ENCODE data around the gene IBA57.
"Not testable (repeated sequence)": the region's sequence is repeated elsewhere in the genome, so short reads cannot be mapped to it uniquely, and the experiment has no call there.

Gene IBA57

DNA sequence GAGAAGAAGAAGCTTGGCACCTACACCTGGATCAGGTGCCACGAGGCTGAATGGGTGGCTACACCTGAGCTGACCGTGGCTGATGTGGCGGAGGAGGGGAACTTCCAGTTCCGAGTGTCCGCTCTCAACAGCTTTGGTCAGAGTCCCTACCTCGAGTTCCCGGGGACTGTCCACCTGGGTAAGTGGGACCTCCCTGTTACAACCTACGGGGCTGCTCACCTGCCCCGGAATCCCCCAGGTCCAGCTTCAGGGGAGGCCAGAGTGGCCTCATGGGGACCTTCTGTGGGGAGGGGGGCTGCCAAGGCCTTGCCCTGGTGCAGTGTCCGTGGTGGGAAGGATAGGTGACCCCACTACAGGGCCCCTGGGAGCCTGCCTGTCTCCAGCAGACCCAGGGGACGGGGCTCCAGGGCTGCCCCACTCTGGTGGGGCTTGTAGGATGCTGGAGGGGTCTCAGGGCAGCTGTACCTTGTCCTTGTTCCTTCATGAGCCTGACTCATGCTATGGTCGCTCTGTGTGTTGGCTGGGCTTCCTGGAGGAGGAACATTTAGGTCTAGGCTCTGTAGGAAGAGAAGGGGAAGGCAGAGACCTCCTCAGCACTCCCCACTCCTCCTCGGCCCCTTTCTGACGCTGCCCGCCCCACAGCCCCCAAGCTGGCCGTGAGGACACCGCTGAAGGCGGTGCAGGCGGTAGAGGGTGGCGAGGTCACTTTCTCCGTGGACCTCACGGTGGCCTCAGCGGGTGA is 49.5 kb downstream of the IBA57 start:
- no peak for DNase-seq

DNA sequence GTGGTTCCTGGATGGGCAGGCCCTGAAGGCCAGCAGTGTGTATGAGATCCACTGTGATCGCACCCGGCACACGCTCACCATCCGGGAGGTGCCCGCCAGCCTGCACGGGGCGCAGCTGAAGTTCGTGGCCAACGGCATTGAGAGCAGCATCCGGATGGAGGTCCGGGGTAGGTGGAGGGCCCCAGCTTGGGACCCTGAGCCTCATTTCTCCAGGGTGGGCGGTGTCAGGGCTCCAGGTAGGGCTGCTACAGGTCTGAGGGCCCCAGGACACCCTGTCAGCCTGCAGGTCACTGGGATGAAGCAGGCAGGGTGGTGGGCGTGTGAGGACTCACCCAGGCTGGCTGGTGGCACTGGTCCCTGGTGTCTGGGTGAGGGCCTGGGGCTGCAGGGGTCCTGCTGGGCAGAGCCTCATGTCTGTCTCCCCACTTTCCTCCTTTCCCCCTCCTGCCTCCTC is 50.1 kb downstream of the IBA57 start:
- no peak for DNase-seq

DNA sequence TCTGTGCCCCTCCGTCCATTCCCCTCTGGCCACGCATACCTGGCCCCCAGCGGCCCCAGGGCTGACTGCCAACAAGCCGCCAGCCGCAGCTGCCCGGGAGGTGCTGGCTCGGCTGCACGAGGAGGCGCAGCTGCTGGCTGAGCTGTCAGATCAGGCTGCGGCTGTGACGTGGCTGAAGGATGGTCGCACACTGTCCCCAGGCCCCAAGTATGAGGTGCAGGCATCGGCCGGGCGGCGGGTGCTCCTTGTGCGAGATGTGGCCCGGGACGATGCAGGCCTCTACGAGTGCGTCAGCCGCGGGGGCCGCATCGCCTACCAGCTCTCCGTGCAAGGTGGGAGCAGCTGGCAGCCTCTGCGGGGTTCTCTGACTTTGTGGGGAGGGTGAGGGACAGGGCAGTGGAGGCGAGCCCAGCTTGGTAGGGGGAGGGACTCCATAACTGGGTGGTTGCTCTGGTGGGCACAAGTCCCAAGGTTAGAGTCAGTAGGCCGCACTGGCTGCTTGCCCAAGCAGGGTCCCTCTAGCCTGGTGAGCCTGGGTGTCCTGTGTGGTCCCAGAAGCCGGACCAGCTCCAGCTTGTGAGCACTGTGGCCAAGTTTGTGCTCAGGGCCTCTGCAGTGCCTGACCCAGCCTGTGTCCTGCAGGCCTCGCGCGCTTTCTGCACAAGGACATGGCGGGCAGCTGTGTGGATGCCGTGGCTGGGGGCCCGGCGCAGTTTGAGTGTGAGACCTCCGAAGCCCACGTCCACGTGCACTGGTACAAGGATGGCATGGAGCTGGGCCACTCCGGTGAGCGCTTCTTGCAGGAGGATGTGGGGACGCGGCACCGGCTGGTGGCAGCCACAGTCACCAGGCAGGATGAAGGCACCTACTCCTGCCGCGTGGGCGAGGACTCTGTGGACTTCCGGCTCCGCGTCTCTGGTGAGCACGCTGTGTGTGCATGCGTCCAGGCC is 51.0 kb downstream of the IBA57 start:
- no peak for DNase-seq

DNA sequence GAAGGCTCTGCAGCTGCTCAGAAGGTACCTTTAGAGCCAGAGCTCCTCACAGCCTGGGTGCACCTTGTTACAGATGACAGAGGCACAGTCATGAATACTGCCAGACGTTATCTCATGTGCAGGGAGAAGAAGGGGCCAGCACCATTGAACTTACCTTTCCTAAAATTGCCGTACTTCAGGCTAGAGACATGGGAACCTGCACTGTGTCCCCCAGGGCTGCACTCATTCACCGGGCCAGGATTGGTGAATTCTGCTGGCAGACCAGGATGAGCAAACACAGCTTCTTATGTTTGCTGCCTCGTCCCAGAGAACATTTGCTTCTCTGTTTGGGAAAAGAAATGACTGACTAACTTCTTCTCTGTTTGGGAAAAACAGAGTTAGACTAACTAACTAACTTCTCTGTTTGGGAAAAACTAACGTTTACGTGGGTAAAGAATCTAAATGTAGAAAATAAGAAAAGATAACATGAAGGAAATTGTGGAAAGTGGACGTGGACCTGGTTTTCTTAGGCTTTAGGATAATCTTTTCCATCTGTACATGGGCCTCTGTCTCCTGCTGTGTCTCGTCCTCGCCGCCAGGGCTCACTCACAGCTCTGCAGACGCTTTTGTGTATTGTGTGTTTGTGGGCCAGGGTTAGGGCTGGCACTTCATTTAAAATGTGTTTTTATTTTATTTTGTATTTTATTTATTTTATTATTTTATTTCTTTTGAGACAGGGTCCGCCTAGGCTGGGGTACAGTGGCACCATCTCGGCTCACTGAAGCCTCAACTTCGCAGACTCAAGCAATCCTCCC is 52.1 kb downstream of the IBA57 start:
- DNase-seq: no peak

DNA sequence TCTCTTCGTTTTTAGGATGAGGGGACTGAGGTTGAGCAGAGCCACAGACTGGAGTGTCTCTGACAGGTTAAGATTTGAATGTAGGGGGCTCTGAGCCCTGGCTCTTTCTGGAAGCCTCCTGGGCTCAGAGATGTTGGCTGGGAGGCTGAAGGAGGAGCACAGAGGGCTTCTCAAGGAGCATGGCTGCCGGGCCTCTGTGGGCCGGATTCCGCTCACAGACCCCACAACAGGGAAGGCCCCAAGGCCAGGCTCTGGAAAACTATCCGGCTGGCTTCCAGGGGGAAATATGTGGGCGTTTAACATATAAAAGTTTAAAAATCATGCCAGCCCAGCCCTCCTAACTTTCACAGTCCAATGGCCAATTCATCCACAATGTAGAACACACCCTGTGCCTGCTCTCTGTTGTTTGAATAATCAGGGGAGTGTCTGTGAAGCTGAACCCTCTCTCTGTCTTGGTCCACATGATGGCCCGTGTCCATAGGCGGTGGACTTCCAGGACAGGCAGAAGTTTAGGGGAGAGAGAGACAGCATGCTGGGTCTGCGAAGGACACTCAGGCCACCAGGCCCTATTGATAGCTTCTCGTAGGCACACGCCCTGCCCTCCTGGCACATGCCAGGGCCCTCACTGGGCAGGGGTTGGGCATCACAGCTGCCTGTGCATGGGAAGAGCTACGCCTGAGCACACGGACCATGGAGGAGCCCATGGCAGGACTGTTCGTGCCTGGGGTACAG is 53.1 kb downstream of the IBA57 start:
- DNase-seq: no peak

DNA sequence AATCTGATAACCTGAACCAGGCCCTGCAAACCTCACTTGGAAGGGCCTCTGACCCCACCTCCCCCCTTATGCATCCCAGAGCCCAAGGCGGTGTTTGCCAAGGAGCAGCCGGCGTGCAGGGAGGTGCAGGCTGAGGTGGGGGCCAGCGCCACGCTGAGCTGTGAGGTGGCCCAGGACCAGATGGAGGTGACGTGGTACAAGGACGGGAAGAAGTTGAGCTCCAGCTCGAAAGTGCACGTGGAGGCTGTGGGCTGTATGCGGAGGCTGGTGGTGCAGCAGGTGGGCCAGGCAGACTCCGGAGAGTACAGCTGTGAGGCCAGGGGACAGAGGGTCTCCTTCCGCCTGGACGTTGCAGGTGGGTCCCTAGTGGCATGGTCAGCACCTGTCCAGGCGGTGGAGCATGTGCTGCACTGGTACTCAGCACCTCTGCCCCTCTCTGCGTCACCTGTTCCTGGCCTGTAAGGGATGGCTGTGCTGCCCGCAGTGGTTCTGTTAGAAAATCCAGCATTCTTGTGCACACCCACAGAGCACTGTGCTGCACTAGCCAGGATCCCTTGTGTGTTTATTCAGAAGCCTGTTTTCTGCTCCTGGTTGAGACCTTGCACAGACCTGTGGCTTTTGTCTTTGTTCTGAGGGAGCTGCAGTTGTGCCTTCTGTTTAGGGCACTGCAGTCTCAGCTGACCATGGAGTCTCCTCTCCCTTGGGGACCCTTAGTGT is 53.8 kb downstream of the IBA57 start:
- DNase-seq: no peak

DNA sequence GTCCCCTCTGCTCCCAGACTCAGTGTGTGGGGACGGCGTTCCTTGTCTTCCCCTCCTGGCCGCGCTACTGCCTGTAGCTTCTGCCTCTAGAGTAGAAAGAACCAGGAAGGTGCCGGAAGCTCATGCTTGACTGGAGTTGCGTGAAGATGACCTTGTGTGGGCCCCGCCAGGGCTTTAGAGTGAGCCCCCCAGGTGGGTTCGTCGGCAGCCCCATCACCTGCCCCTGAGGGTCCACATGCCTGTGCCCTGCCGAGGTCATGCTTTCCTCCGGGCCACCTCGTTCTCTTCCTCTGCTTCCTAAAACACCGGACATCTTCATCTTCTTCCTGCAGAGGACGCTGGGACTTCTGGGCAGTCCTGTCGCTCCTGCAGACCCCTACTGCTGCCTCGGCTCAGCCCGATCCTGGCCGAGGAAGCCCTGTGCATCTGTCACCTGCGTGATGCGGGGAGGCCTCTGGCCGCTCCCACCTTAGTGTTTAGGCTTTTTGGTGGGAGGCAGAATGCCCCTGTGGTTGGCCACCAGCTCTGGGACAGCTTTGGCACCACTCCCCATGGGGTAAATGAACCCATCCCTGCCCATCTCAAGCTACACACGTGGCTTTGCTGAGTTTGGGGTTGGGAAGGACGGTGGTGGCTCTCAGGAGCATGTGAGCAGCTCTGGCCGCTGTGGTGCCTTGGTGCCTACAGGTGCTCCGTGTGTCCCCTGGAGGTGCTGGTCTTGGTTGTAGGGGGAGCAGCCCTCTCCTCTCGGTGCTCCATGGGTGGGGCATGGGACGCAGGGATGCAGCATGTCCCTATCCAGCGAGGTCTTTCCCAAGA is 54.6 kb downstream of the IBA57 start:
- DNase-seq: no peak

DNA sequence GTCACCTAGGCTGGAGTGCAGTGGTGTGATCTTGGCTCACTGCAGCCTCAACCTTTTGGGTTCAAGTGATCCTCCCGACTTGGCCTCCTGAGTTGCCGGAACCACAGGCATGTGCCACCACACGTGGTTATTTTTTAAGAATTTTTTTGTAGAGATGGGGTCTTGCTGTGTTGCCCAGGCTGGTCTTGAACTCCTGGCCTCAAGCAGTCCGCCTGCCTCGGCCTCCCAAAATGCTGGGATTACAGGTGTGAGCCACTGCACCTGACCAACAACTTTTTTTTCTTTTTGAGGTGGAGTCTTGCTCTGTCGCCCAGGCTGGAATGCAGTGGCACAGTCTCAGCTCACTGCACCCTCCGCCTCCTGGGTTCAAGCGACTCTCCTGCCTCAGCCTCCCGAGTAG is 55.5 kb downstream of the IBA57 start:
- DNase-seq: not testable (repeated sequence)

DNA sequence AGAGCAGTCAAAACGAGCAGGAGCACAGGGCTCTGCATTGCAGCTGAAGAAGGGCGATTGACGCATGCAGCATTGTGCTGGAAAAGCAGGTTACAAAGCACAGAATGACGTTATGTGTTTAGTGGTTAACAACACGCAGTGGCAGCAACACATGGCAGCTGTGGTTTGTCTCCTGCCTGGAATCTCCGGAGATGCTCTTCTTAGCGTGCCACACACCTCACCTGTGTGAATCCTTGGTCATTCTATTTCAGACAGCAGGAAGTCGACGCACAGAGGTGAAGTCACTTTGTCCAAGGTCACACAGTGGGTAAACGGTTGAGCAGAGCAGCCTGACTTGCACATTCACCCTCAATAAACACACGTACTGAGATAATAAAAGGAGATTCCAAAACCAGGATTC is 56.9 kb downstream of the IBA57 start:
- no peak for DNase-seq

DNA sequence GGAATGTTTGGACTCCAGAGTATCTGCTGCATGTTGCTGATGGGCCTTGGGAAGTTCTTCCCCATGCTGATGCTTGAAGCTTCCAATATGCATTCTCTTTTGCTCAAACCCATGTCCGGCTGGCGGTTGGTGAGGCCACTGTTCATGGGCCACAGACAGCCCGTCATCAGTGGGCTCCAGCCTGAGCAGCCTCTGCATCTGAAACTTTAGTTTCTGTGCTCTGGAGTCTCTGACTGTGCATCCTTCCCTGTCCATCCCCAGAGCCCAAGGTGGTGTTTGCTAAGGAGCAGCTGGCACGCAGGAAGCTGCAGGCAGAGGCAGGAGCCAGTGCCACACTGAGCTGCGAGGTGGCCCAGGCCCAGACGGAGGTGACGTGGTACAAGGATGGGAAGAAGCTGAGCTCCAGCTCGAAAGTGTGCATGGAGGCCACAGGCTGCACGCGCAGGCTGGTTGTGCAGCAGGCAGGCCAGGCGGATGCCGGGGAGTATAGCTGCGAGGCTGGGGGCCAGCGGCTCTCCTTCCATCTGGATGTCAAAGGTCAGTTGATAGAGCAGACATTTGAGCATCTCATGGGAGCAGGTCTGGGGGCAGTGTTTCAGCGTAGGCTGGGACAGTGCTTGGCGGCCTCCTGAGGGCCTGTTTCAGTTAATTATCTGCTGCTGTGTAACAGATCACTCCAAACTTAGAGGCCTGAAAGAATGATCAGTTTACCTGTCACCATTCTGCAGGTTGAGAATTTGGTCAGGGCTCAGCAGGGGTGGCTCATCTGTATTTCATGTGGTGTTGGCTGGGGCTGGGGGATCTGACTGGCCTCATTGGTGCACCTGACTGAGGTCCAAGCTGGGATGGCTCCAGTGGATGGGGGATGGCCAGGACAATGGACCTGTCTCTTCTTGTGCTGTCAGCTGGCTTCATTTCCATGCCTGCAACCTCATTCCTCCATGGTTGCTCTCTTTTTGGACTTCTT is 58.9 kb downstream of the IBA57 start:
- no peak for DNase-seq

DNA sequence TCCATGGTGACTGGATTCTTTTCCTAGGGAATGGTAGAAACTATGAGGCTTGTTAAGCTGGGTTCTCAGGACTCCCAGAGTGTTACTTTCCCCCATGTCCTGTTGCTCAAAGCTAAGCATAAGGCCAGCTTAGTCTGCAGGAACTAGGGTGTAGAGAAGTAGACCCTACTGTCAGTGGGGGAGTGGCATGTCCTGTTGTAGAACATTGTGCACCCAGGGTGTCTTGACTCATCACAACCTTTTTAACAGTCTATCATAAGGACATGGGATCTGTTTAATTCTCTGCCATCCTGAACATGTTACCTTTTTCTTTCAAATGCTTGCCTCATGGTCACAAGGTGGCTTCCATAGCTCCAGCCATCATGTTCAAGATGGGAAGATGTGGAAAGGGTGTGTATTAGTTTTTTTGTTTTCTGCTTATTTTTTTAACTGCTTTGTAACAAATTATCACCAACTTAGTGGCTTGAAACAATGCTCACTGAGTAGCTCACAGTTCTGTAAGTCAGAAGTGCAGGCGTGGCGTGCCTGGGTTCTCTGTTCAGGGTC is 59.6 kb downstream of the IBA57 start:
- no peak for DNase-seq

DNA sequence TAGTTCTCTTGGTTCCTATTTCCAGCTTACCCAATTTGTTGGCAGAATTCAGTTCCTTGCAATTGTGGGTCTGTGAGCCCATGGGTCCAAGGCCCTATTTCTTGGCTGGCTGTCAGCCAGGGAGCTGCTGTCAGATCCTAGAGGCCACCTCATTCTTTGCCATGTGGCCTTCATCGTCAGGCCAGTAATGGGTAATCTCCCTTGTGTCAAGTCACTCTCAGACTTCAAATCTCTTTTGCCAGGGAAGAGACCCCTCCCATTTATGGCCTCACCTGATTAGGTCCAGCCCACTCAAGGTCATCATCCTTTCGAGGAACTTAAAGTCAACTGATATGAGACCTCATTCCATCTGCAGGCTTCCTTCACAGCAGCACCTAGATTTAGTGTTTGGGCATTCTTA is 60.1 kb downstream of the IBA57 start:
- no peak for DNase-seq

DNA sequence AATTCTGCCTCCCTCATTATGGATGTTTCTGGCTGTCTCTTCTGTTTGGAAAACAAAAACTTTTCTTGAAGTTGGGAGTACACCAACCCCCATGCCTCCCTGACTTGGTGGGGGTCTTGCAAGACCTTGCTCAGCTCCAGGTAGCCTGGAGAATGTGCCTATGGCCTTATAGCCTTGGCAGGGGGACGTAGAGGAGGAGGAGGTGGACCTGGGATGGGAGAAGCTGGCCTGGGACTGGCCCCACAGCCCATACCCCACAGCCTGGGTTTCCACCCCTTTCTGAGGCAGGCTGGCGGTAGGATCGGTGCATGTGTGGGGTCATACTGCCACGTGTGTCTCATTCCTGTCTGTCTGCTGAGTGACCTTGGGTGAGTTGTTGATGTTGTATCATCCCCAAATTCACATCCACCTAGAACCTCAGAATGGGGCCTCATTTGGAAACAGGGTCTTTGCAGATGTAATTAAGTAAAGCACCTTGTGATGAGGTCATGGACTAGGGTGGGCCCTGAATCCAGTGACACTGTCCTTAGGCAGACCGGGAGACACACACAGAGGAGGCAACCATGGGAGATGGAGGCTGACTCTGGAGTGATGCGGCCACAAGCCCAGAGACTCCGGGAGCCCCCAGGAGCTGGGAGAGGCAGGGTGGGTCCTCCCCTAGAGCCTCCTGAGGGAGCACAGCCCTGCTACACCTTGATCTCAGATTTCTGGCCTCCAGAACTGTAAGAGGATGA is 60.7 kb downstream of the IBA57 start:
- no peak for DNase-seq

DNA sequence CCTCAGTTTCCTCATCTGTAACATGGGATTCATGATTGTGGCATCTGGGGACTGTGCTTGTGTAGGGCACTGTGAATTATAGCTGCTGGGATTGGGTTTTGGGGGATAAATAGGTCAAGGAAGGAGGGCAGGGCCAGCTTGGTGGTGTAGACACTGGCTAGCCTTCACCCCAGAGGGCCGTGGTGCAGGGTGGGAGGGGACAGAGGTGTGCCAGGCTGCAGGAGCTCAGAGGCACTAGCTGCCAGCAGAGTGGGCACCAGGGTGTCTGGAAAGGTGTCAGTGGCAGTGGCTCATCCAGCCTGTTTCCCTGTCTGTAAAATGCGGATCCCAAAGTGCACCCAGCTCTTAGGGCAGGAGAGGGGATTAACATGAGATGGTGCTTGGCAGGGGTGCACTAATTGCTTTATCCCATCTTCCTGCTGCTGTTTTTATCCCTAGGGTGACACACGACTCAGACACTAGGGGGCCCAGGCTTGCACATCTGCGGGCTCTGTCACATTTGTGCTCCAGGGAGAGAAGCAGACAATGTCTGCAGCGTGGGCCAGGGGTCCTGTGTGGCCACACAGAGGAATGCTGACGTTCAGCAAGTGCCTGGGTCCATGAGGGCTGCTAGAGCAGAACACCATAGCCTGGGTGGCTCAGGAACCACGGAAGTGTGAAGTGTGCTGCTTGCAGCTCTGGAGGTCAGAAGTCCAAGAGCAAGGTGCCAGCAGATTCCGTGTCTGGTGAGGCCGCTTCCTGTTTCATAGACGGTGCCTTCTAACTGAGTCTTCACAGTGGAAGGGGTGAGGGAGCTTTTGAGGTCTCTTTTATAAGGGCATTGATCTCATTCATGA is 61.6 kb downstream of the IBA57 start:
- DNase-seq: no peak

DNA sequence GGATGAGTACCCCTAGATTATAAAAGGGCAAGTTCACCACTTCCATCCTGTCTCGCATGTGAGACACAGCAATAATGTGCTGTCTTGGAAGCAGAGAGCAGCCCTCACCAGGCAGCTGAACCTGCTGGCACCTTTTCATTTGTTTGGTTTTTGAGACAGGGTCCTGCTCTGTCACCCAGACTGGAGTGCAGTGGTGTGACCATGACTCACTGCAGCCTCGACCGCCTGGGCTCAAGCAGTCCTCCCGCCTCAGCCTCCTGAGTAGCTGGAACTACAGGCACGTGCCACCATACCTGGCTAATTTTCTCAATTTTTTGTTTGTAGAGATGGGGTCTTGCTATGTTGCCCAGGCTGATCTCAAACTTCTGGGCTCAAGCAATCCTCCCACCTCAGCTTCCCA is 62.5 kb downstream of the IBA57 start:
- not testable (repeated sequence) for DNase-seq

DNA sequence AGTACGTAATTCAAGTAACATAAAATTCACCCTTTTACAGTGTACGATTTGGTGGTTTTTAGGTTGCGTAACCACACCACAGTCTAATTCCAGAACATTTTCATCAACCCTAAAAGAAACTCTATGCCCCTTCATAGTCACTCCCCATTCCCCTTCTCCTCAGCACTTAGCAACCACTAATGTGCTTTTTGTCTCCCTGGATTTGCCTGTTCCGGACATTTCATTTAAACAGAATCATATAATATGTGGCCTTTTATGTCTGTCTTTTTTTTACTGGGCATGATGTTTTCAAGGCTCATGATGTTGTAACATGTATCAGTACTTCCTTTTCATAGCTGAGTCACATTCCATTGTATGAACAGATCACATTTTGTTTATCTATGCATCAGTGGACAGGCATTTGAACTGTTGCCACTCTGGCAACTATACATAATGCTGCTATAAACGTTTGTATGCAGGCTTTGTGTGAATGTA is 63.0 kb downstream of the IBA57 start:
- DNase-seq: no peak

DNA sequence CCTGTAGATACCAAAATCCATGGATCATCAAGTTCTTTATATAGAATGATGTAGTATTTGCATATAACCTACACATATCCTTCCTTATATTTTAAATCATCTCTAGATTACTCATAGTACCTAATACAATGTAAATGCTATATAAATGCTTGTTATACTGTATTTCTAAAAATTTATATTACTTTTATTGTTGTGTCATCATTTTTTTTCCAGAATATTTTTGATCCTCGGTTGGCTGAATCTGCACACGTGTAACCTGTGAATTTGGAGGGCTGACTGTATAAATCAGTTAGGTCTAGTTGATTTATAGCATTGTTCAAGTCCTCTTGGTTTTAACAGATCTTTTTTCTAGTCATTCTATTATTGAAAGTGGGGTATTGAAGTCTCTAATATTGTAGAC is 65.6 kb downstream of the IBA57 start:
- DNase-seq: no peak
